Stimulated activated CD4-positive, alpha-beta T cell treated with anti-CD3 and anti-CD28 coated beads, Interleukin-1b, Interleukin-23, amount 100 ng/mL, for 24 hours (primary cell): ENCODE measurements around the gene C2CD3.

Source experiments
- DNase-seq, 4 experiments: peaks; one replicate each; pipeline ENCODE4 v3.0.0-alpha.2; 2020; ENCODE audit warnings: low read depth in 4 of 4, low spot score in 1 of 4

C2CD3 gene, protein sequence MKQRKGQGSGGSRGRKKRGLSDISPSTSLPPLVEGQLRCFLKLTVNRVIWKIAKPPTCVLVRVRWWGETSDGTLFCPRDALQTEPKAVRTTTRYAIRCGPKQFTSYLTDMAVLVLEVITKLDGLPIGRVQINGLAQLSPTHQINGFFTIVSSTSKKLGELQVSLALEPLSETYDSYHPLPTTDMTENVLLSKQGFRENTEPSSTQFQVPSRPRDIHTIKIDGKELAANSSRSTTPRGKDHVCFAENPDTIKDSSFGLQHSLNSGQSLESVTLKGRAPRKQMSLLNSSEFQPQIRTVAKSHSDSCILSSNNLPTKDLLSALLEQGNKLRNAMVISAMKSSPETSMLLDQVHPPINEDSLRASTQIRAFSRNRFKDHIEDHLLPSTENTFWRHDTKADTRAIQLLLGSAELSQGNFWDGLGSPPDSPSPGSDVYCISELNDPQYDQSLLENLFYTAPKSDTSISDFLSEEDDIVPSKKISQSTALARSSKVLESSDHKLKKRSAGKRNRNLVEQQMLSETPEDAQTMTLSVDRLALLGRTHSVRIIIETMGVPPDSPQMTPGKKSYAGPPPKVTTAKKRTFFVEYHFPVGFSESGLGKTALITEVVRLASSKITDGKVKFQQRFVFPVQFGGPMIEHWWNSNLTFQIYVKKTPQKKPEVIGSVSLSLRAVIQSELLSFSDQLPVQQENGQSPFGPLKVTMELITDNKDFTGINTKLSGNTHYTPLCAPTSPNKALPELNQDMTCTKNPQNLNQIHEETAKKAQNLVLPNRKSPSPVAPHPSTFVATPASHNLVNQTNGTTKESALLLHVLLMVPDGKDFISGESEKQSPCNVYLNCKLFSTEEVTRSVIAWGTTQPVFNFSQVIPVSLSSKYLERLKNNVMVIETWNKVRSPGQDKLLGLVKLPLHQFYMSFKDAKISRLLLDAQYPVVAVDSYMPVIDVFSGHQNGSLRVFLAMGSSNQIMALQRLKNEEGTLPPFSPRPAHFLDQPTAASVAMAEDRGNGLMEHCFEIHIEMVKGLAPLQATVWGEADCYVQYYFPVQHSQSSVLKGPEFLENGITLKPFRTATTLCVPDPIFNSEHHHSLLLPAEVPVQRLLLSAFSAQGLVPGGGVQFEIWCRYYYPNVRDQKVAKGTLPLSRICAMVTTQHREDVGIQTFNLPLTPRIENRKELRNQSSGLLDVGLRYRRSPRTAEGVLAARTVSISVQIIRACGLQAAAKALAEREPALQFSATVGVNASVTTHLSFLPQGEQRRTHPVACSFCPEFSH (N-terminal part only)

DNA sequence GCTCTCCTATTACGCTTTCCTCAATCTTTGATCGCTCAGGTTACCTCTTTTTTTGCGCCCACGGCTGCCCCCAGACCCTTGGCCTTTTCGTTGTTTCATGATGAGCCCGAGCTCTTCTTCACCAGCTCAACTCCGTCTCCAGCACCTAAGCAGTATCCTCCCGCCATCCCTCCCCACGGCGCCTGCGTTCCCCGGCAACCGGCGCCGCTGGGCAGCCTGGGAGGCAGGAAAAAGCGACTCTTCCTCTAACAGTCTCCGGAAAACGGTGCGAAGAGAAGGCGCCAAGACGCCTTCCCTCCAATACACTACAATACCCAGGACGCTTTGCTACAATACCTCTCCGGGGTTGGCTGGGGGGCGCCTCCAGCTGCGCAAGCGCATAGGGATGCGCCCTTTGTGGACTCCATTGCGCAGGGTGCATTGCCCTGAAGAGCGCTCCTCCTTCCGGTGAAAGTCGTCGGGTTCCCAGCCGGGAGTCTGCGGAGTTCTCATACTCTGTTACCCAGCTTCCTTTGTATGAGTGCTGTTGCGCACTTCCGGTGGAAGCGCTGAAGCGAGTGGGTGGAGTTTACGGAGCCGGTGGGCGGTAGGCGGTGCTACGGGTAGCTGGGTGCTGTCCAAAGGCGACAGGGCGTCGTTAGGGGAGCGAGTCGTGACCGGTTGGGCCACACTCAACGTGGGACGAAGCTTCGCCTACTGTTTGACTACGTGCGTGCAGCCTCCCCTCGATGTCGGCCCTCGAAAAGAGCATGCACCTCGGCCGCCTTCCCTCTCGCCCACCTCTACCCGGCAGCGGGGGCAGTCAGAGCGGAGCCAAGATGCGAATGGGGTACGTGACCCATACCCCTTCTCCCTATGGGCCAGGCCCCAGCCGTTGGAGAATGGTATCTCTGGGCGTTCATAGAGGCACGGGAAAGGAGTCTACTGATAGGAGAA, at the start of gene C2CD3, which contains the start of gene PPME1:
Gene C2CD3, minus strand, starts transcription at position 309 of the 936 bp plus-strand sequence. Its CDS starts 210 bp downstream, at position 99.
Gene PPME1, plus strand, starts transcription at position 596 of the 936 bp plus-strand sequence. Its CDS starts 133 bp downstream, at position 729.
- DNase-seq = peak; percentile 82 to 95 (median 92)

DNA sequence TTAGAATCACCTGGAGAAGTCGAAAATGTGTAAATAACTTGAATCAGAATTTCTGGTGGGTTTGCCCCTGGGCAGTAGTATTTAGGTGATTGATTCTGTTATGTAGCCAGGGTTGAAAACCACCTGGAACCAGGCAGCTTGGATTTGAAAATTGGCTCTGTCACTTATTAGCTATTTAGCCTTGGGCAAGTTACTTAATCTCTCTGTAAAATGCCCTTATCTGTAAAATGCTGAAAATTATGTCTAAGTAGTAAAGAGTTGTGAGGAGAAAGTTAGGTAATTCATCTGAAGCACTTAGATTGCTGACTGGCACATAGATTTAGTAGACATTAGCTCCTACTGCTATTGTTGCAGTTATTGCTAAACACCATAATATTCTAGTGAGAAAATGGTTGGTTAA, 49.6 kb upstream of the C2CD3 start:
- DNase-seq = no peak

DNA sequence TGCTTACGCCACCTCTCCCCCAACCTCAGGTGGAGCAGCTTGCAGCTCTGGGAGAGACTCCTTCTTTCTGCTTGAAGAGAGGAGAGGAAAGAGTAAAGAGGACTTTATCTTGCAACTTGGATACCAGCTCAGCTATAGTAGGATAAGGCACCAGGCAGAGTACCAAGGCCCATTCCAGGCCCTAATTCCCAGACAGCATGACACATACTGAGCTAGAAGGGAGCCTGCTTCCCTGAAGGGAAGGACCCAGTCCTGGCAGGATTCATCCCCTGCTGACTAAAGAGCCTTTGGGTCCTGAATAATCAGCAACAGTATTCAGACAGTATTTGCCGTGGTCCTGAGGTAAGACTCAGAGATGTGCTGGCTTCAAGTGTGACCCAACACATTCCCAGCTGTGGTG, 41.7 kb upstream of the C2CD3 start:
- DNase-seq = no peak

DNA sequence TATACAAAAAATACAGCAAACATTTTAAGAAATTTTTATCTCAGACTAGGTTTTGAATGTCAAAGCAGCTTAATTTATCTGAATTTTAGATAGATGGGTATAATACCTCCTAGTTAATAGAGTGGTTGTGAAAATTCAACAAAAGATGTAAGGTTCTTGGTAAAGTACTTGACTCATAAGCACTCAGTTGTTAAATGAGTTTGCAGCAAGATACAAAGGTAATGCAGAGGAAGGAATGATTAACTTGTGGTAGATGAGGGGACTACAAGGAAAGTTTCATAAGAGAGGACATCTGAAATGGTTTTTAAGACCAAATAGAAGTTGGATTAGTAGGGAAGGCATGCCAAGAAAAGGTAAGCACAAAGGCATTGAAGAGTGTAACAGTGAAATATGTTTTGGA, 37.7 kb upstream of the C2CD3 start:
- DNase-seq = no peak

DNA sequence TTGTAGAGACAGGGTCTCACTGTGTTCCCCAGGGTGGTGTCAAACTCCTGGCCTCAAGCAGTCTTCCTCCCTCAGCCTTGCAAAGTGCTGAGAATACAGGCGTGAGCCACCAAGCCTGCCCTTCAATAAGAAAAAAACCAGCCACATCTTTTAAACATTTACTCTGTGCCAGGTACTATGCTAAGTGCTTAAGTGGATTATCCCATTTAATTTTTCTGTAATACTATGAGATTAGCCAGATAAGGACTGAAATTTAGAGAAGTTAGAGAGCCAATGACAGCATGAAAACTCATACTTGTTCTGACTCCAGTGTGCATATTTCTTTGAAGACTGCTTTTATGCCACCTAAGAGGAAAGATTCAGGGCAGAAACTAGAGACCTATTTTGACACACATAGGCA, 35.9 kb upstream of the C2CD3 start:
- DNase-seq = no peak

DNA sequence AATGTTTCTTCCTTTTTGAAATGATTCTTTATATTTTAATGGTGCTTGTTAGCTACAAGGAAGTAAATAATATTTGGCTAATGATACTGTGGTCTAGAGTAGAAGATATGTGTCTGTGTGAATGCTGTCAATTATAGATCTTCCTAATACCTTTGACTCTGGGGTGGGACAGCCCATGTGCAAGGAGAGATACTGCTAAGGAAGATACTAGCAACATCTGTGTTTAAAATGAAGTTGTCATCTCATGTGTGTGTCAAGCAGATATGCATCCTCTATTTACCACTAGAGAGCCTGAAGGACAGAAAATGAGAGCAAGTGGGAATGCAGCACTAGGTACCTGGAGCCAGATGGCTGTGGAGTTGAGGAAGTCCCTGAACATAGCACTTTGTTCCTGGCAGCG, 34.4 kb upstream of the C2CD3 start:
- DNase-seq = no peak

DNA sequence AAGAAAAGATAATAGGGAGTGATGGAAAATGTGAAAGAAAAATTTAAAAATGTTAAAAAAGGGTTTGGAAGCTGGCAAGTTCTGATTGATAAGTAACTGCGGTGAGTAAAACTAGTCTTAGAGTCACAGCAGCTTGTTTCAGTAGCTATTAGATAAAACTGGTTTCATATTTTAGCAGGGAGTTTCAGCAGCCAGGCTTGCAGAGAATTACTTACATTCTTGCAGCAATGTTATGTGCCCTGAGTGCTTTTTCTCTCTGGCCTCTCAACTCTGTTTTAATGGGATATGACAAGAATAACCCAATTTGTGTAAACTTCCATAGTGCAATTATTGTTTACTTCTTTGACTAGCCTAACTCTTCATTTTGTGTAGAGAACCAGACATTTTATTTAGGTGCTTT, 33.9 kb upstream of the C2CD3 start:
- DNase-seq = no peak

DNA sequence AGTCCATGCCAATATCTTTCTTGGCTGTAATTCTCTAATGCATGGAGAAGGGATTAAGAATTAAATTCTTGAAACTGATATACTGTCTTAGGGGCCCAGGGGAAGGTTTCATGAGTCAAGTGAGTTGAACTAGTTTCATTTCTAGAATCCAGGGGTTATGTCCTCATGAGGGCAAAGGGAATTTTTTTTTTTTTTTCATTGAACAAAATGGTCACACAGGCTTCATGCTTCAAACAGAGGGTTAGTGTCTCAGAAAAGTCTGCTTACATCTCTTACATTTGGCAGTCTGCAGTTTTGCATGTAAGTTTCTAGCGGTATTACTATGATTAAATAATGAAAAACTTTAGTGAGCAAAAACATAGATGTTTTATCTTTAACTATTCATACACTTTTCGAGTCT, 33.2 kb upstream of the C2CD3 start:
- no peak for DNase-seq

DNA sequence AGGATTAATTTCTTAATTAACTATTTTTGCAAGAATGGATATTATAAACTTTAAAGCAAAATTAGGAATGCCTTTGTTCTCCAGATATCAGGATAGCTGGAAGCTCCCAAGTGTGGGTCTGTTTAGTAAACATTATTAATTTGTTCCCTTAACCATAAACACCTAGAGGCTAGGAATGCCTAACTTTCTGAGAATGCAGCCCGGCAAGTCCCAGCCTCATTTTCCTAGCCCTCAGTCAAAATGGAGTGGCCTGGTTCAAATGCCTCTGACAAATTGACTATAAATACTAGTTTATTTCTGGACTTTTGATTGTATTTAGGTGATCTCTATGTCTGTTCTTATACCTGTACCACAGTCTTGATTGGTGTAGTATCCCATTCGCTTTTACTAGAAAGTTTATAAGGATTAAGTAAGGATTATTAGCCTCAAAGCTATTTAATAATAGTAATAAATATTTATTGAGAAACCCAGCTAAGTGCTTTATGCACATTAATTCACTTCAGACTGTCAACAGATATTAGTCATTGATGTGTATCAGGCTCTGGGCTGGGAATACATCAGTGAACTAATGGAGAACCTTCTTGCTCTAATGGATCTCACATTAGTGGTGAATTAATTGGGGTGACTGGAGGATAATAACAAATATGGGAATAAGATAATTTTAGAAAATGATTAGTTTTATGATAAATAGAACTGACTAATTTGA, 26.1 kb upstream of the C2CD3 start:
- DNase-seq = no peak

DNA sequence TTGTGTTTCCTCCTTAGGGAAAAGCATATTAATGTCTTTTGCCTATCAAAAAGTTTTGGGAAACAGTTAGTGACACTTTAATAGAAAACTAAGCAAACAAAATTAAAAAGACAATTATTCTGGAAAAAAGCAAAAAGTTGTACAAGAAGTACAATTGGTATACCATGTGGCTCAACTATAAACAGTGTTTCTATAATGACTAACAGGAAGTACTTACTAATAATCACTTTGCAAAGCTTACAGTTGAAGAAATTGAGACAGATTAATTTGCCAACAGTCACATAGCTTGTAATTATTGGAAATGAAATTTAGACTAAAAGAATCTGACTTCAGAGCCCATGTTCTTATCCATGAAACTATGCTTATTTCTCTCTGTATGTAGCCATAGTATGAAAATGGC, 25.0 kb upstream of the C2CD3 start:
- DNase-seq = no peak

DNA sequence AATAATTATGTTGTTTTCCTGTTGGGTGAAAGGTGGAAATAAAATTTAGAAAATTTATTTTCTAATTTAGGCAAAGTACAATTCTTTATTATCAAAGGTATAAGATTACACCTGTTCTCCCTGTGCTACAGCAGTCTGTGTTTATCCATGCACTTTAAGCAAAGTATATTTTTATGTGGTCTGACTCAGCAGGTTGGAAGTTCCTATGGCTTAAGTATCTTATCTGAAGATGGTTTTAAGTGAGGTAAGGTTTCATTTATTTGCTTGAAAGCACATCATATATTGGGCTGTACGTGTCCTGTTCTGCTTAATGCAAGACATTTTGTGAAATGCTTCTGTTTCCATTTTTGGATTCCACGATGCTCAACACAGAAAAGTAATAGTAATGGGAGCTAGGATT, 14.9 kb upstream of the C2CD3 start:
- no peak for DNase-seq

DNA sequence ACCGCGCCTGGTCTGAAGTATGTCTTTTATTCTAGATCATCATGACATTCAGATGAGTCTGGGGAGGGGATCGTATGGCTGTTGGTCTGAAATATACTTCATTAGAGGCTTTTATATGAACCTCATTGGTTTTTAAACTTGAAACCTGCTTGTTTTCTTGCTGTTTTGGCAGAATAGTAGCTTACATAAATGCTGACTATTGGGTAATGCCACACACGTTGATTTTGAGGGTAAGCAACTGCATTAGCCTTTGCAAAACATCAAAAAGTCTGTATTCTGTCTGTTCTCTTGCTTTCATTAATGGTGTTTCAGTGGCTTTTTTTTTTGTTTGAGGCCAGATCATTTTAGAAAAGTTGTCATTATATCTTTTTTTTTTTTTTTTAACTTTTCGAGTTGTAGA, 14.5 kb upstream of the C2CD3 start:
- DNase-seq = no peak

DNA sequence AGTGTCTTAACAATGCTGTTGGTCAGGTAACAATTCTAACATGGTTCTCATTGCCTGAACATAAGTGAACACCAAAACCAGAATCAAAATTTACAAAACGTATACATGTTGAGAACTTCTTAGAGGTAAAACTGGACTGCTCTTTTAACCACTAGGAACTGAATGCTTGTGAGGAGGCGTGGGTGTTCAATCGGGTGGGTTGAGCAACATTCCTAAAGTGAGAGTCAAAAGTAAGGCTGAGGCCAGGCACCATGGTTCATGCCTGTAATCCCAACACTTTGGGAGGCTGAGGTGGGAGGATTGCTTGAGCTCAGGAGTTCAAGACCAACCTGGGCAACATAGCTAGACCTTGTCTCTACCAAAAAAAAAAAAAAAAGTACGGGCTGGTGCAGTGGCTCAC, 11.8 kb upstream of the C2CD3 start:
- no peak for DNase-seq

DNA sequence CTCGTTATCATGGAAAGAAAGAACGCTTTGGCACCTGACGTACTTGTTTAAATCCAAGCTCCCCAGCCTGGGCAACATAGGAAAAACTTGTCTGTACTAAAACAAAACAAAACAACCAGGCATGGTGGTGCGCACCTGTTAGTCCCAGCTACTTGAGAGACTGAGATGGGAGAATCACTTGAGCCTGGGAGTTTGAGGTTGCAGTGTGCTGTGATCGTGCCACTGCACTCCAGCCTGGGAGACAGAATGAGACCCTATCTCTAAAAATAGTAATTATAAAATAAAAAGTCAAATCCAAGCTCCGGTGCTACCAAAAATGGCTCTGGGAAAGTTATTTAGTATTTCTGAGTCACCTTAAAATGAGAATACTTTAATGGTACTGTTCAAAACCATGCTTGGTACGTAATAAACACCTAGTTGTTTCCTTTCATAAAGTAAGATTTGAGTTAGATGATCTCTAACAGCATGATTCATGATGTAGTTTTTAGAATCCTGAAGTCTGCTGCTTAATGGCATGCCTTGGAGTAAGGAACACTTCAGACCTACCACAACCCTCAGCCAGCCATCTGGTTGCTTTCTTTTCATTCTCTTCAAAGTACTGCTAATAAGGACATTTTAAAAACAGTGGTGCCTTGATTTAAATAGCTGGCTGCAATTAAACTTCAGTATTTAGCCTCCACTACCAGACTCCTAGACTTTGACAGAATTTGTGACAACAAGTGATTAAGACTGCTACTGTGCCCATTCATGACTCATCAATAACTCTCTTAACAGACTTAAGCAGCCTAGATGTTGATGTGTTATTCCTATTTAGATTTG, 8.6 kb upstream of the C2CD3 start:
- no peak for DNase-seq

DNA sequence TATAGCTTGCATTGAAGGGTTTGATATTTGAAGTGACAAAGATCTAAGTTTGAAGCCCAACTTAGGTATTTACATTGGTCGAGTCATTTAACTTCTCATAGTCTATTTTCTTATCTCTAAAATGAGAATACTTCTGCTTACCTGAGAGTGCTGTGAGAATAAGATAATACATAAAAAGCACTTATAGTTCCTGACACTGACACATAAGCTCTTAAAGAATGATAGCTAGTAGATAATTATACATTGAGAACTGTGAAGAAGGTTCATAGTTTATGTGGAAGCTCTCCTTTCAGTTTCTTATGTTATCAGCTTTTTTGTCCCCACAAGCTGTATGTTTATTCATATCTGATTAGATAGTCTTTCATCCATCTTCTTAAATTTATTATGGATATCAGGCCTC, 5.1 kb upstream of the C2CD3 start:
- no peak for DNase-seq

DNA sequence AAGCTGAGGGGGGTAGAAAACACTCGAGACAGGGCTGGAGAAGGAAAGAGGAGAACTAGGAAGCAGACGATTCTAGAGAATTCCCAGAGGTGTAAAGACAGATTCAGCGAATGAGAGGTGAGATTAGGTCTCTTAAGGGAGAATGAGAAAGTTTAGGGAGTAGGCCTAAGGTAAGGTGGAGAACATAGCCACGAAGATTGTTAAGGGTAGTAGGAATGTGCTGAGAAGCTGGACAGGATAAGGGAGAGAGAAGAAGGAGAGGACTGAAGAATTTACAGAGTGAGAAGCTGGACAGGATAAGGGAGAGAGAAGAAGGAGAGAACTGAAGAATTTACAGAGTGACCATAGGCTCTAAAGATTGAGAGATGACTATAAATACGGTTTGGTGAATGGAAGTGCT, 1.2 kb upstream of the C2CD3 start:
- no peak for DNase-seq

DNA sequence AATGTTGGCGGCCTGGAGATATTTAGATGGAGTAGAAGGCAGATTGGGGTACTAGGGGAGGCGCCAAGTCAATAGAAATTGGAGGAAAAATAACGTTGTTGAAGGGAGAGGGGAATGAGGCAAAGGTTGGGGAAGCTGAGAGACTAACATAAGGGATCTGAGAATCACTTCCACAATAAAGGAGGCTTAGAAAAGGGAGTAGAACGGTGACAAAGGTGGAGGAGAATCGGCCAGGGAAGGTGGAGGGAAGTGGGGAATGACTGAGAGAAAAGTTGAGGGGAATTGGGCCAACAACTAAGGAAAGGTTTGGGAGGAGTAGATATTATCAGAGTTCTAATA, 797 bp upstream of the C2CD3 start:
- no peak for DNase-seq

DNA sequence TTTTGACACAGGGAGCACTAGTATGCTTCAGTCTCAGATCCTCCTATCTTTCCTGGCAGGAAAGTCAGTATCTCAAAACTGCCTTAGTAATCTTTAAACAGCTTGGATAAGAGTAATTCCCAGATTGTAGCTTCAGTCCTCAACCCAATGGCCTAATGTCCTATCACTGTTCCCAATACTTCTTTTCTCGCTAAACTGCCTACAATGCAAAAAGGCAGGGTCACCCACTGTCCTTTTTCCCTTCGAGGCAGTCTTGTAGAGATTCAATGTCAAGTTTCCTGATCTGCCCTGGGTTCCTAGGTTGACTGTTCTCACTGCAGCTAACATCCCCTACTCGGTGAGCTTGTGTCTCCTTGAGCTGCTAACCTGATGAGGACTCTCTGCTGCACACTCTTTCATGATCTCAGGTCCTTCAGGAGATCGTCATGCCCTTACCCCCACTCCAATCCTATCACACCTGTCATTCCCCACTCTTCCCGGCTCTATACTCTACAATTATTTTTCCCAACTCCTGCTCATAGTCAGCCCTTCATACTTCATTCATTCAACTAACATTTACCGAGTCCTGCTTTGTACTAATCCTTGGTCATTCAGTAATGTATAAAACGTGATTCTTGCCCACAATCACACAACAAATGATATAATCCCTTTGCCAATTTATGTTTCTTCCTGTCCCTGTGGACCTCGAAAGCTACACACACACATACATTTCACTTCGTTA, 904 bp downstream of the C2CD3 start:
- DNase-seq = no peak
